GM12865 (cell line): ENCODE data around the gene DUSP10.

Experiments used
- DNase-seq: peaks from one replicate; pipeline ENCODE4 v3.0.0; 2010; ENCODE audit warnings: low read depth
- H3K4me3 ChIP-seq: 2 replicates; pipeline ENCODE4 v1.5.1; 2011; ENCODE audit warnings: mild to moderate bottlenecking, low read depth, low read length, control low read depth
- TF ChIP-seq, protein P1 (sequence below): IDR thresholded peaks from 2 replicates; pipeline ENCODE4 v1.5.1; 2011; ENCODE audit warnings: low read length, control low read depth, low read depth, inconsistent platforms; ENCODE audit not compliant: insufficient read depth; ENCODE audit errors: missing control alignments

The DUSP10 gene

GRCh38 chr1:221708987-221709386 lies 32.9 kb downstream of the DUSP10 start:
- TF ChIP-seq, protein P1, sequence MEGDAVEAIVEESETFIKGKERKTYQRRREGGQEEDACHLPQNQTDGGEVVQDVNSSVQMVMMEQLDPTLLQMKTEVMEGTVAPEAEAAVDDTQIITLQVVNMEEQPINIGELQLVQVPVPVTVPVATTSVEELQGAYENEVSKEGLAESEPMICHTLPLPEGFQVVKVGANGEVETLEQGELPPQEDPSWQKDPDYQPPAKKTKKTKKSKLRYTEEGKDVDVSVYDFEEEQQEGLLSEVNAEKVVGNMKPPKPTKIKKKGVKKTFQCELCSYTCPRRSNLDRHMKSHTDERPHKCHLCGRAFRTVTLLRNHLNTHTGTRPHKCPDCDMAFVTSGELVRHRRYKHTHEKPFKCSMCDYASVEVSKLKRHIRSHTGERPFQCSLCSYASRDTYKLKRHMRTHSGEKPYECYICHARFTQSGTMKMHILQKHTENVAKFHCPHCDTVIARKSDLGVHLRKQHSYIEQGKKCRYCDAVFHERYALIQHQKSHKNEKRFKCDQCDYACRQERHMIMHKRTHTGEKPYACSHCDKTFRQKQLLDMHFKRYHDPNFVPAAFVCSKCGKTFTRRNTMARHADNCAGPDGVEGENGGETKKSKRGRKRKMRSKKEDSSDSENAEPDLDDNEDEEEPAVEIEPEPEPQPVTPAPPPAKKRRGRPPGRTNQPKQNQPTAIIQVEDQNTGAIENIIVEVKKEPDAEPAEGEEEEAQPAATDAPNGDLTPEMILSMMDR, result no peak
- H3K4me3 ChIP-seq, result no peak overlapping the region
- DNase-seq, result peak; percentile 69

GRCh38 chr1:221708076-221708571 lies 33.8 kb downstream of the DUSP10 start:
- peak overlapping the region; percentile 14; the same call in 1 of the 2 replicates for H3K4me3 ChIP-seq
- TF ChIP-seq, protein P1, result no peak
- DNase-seq, result peak; percentile 90

GRCh38 chr1:221706876-221707582 lies 34.9 kb downstream of the DUSP10 start:
- TF ChIP-seq, protein P1, result no peak
- no peak overlapping the region for H3K4me3 ChIP-seq
- DNase-seq, result no peak

DNA sequence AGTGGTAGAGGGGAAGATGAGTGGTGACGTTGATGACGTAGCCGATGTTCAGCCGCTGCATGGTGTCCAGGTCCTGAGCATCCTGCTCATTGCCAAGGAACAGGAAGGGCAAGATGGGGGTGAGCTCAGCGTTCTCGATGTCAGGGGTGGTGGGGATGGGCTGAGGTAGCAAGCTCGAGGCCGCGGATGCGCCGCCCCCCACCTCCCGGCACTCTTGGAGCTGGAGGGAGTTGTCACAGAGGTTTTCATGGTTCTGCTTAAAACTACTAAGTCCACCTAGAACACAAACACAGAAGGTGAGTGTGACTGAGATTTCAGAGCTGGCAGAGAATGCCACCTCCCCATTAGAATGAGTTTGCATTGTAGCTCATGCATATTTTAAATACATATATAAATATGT lies 35.7 kb downstream of the DUSP10 start:
- DNase-seq, result no peak
- TF ChIP-seq, protein P1, result no peak
- H3K4me3 ChIP-seq, result no peak overlapping the region

GRCh38 chr1:221704306-221704705 lies 37.6 kb downstream of the DUSP10 start:
- no peak overlapping the region for H3K4me3 ChIP-seq
- TF ChIP-seq, protein P1, result no peak
- no peak for DNase-seq

DNA sequence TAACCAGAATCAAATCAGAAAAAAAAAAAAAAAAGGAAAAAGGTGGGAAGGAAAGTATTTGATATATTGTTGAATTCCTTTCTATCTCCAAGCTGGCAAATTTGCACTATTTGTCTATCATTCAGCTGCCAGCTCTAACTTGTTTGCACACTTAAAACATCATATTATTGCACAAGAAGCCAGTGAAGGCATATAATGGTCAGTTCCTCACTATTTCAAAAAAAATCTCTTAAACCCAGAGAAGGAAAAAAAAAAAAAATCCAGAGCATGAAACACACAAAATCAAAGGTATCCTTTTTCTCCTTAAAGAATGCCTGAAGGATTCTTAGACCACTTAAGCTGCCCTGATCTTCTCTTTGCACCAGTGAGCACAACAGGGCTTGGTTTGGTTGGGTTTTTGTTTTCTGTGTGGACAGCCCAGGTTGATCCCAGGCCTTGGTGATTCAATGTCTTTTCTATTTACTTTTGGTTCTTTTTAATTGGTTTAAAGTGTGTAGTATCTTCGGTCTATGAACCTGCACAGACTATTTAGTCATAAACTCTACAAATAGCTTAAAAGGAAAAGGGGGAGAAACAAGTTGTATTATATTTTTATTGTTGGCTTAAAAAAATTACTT lies 40.2 kb downstream of the DUSP10 start:
- DNase-seq, result no peak
- TF ChIP-seq, protein P1, result no peak
- no peak overlapping the region for H3K4me3 ChIP-seq

DNA sequence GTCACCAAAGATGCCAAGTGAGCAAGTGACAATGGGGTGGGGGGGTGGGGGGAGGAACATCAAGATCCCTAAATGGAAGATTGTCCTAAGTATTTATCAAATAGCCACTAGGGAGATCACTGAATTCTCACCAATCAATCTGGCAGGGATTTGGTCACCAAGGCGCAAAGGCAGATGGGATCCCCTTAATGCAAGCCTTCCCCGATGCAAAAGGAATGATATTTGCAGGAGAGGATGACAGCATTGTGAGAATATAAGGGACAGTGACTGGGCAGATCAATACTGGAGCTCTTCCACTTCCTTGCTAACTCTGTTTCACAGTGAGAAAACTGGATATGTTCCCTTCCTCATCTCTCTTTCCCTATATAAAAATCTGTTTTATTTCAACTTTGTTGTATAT lies 40.9 kb downstream of the DUSP10 start:
- TF ChIP-seq, protein P1, result no peak
- DNase-seq, result no peak

More for the DNA sequence above, 40.9 kb downstream of the DUSP10 start:
- no peak overlapping the region for H3K4me3 ChIP-seq
